ENCODE data around the gene ZDHHC5.
A peak's percentile ranks its signal among the peaks of the same experiment; 100 is the strongest.
"Not testable (repeated sequence)": the region's sequence is repeated elsewhere in the genome, so short reads cannot be mapped to it uniquely, and the experiment has no call there.

The ZDHHC5 gene

DNA sequence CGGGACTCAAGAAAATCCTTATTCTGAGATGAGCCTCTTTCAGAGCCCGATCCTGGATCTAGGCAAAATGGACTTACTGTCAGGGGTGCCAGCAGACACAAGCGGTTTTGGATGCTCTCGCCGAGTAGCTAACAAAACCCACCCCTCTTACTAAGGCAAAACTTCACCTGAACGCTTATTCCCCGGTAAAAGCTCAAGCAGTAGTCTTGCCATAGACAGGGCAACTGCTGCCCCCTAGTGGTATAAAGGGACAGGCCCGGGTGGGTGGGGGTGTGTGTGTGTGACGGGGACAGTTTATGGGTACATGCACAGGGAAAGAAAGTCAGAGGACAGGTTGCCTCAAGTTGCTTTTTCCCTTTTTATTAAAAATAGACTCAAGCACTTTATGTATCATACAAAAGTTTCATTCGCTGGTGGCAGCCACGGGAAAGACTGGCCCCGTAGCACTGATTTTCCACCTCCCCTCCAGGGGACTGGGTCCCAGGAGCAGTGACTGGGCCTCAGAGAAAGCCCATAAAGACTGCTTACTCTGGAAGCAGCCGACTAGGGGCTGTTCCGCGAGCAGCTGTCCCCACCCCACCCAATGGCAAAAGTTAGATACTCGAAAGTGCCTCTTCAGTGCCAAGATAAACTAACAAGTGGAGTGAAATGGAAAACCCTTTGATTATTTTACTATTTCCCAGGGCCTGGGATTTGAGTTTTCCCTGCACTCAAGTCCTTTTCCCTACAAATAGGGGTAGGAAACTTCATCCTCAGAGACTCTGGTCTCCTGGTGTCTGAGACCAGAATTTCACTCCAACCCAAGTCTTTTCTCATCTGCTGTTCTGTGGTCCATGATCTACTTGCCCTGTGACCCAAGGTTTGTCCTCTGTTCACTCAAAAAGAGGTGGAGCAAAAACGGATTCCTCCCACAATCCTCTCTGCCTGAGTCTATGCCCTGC lies 22.9 kb upstream of the ZDHHC5 start:
- peak; percentile 57 for DNase-seq (ENCODE audit: low read depth)

GRCh38 chr11:57645689-57646085 lies 22.2 kb upstream of the ZDHHC5 start:
- DNase-seq (ENCODE audit: low read depth): no peak

GRCh38 chr11:57646194-57646798 lies 21.6 kb upstream of the ZDHHC5 start:
- DNase-seq (ENCODE audit: low read depth): no peak

GRCh38 chr11:57646799-57647303 lies 21.1 kb upstream of the ZDHHC5 start:
- DNase-seq (ENCODE audit: low read depth): no peak

- DNase-seq (ENCODE audit: low read depth): no peak
Measured at GRCh38 chr11:57647372-57647771, 20.5 kb upstream of the ZDHHC5 start.

- no peak for DNase-seq (ENCODE audit: low read depth)
Measured at GRCh38 chr11:57647960-57648800, 19.7 kb upstream of the ZDHHC5 start.

GRCh38 chr11:57648801-57649735 lies 18.8 kb upstream of the ZDHHC5 start:
- DNase-seq (ENCODE audit: low read depth): no peak

- DNase-seq (ENCODE audit: low read depth): no peak
Measured at GRCh38 chr11:57649826-57650738, 17.8 kb upstream of the ZDHHC5 start, which contains the start of gene YPEL4. Gene YPEL4, minus strand, starts transcription at chr11:57649912. Its CDS starts 2,805 bp downstream, at chr11:57647107.

DNA sequence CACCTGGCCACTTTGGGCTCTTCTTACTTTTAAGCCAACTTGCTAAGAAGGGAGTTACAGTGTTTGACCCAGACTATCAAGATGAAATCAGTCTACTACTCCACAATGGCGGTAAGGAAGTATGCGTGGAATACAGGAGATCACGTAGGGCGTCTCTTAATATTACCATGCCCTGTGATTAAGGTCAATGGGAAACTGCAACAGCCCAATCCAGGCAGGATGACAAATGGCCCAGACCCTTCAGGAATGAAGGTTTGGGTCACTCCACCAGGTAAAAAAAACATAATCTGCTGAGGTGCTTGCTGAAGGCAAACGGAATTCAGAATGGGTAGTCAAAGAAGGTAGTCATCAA lies 17.2 kb upstream of the ZDHHC5 start:
- DNase-seq (ENCODE audit: low read depth): no peak

- DNase-seq (ENCODE audit: low read depth): no peak
Measured at GRCh38 chr11:57651408-57651807, 16.5 kb upstream of the ZDHHC5 start.

GRCh38 chr11:57652230-57652629 lies 15.7 kb upstream of the ZDHHC5 start:
- not testable (repeated sequence) for DNase-seq (ENCODE audit: low read depth)

- no peak for DNase-seq (ENCODE audit: low read depth)
Measured at GRCh38 chr11:57652662-57653061, 15.3 kb upstream of the ZDHHC5 start.

DNA sequence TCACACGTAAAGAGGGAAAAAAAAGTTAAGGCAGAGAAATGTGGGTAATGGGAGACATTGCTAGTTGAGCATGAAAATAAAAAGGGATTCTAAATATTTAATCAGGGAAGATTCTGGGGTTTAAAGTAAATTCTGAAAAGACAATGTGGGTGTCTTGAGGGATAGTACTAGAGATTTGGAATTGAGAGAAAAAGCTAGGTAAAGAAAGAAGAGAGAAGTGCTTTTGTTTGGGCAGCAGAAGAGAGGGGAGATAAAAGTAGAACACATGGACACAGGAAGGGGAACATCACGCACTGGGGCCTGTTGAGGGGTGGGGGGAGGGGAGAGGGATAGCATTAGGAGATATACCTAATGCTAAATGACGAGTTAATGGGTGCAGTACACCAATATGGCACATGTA lies 14.8 kb upstream of the ZDHHC5 start:
- DNase-seq (ENCODE audit: low read depth): no peak

DNA sequence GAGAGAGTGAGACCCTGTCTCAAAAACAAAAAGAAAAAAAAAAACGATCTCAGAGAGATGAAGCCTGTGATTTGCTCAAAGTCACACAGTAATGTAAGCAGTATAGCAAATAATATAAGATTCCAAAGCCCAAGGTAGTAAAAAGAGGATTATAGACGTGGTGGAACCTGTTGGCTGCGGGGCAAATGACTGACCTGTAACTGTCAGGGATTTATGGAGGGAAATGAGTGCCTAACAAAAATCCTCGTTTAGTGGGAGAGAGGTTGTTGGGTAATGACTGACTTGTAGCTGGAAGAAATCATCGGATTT lies 11.1 kb upstream of the ZDHHC5 start:
- no peak for DNase-seq (ENCODE audit: low read depth)

GRCh38 chr11:57657194-57658022 lies 10.5 kb upstream of the ZDHHC5 start, which contains the start of gene CLP1:
Gene CLP1, plus strand, starts transcription at chr11:57657762. Its CDS starts 1,715 bp downstream, at chr11:57659477.
- peak; percentile 93 for DNase-seq (ENCODE audit: low read depth)

- no peak for DNase-seq (ENCODE audit: low read depth)
Measured at GRCh38 chr11:57658023-57658361, 9.9 kb upstream of the ZDHHC5 start.

DNA sequence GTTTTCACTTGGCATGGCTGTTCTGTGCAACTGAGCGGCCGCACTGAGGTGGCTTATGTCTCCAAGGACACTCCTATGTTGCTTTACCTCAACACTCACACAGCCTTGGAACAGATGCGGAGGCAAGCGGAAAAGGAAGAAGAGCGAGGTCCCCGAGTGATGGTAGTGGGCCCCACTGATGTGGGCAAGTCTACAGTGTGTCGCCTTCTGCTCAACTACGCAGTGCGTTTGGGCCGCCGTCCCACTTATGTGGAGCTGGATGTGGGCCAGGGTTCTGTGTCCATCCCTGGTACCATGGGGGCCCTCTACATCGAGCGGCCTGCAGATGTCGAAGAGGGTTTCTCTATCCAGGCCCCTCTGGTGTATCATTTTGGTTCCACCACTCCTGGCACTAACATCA lies 8.2 kb upstream of the ZDHHC5 start:
- DNase-seq (ENCODE audit: low read depth): no peak

DNA sequence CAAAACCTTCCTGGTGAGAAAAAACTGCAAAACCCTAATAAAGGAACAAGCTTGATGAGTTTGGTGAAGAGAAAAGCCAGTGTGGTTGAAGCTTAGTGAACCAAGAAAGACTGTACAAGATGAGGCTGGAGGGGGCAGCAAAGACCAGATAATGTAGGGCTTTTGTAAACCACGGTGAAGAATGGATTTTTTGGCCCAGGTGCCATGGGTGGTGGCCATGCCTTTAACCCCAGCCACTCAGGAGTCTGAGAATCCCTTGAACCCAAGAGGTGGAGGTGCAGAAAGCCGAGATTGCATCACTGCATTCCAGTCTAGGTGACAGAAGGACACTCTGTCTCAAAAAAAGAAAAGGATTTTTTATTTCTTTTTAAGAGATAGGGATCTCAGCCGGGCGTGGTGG lies 5.0 kb upstream of the ZDHHC5 start:
- DNase-seq (ENCODE audit: low read depth): no peak

GRCh38 chr11:57663975-57664374 lies 3.9 kb upstream of the ZDHHC5 start:
- no peak for DNase-seq (ENCODE audit: low read depth)

Data from stimulated activated CD8-positive, alpha-beta memory T cell treated with anti-CD3 and anti-CD28 coated beads, Interleukin-15, amount 100 ng/mL, for 24 hours (primary cell).